Ovary (tissue), 3 donors: Measurements from ENCODE around the gene CEP128.

Source experiments
- CTCF ChIP-seq, 3 donors: fragments of 450-650 bp in 2 of 3; fragments of 200-600 bp in 1 of 3; IDR thresholded peaks; one replicate each; pipeline versions ENCODE4 v1.5.1 to v1.8.0; 2016 to 2022; ENCODE audit warnings: antibody characterized with exemption in 3 of 3, mild to moderate bottlenecking in 1 of 3
- POLR2A ChIP-seq: fragments of 450-650 bp; IDR thresholded peaks from one replicate; pipeline ENCODE4 v1.6.1; 2017; ENCODE audit warnings: antibody characterized with exemption, mild to moderate bottlenecking, moderate library complexity
- donor health status: DM: no; HTN: no; CAD: no.

- TF ChIP-seq CTCF (IDR thresholded peaks at IDR 0.05) (no peak), POLR2A (no peak)
Measured at GRCh38 chr14:80494769-80495168, 446.8 kb downstream of the CEP128 start.
